DOHH2 (cell line): Measurements from ENCODE around the gene MUC5B.

ENCODE experiments used
- H3F3A ChIP-seq: fragments of 200-600 bp; sonication (generic), shearing (Covaris generic); 2 replicates; pipeline ENCODE4 v1.6.0; 2016; ENCODE audit warnings: antibody characterized with exemption, mild to moderate bottlenecking; ENCODE audit not compliant: control insufficient read depth, insufficient read depth
- H3K27ac ChIP-seq: fragments of 200-600 bp; sonication (generic); 2 replicates; pipeline ENCODE4 v1.5.1; 2014; ENCODE audit warnings: low read depth, mild to moderate bottlenecking, low read length, moderate library complexity
- H3K27me3 ChIP-seq: fragments of 200-600 bp; sonication (generic); 2 replicates; pipeline ENCODE4 v1.6.1; 2014; ENCODE audit warnings: mild to moderate bottlenecking, low read length, mixed read lengths; ENCODE audit not compliant: control insufficient read depth
- H3K36me3 ChIP-seq: fragments of 200-600 bp; sonication (generic); 2 replicates; pipeline ENCODE4 v1.6.1; 2014; ENCODE audit warnings: mild to moderate bottlenecking, low read length, moderate library complexity, mixed read lengths; ENCODE audit not compliant: control insufficient read depth
- H3K4me1 ChIP-seq: fragments of 200-600 bp; sonication (generic); 2 replicates; pipeline ENCODE4 v1.6.1; 2014; ENCODE audit warnings: mild to moderate bottlenecking, low read length, mixed read lengths; ENCODE audit not compliant: control insufficient read depth
- H3K4me2 ChIP-seq: fragments of 200-600 bp; sonication (generic); 2 replicates; pipeline ENCODE4 v1.6.0; 2014; ENCODE audit warnings: mild to moderate bottlenecking, low read length, moderate library complexity
- H3K4me3 ChIP-seq: fragments of 200-600 bp; sonication (generic); 2 replicates; pipeline ENCODE4 v1.5.1; 2014; ENCODE audit warnings: mild to moderate bottlenecking, low read length, mixed read lengths
- H3K79me2 ChIP-seq: fragments of 200-600 bp; sonication (generic); 2 replicates; pipeline ENCODE4 v1.6.1; 2014; ENCODE audit warnings: mild to moderate bottlenecking, low read length, mixed read lengths; ENCODE audit not compliant: control insufficient read depth
- H3K9me2 ChIP-seq: fragments of 200-600 bp; sonication (generic); replicated peaks from 2 replicates; pipeline ENCODE4 v1.6.1; 2014; ENCODE audit warnings: mild to moderate bottlenecking, low read length, mixed read lengths; ENCODE audit not compliant: control insufficient read depth
- H3K9me3 ChIP-seq: fragments of 200-600 bp; sonication (generic); 2 replicates; pipeline ENCODE4 v1.6.1; 2014; ENCODE audit warnings: antibody characterized with exemption, low read length, mixed read lengths; ENCODE audit not compliant: control insufficient read depth, insufficient read depth
- H4K20me1 ChIP-seq: fragments of 200-600 bp; sonication (generic); 2 replicates; pipeline ENCODE4 v1.6.0; 2014; ENCODE audit warnings: low read depth, mild to moderate bottlenecking, antibody characterized with exemption, low read length, moderate library complexity; ENCODE audit not compliant: control insufficient read depth, insufficient read depth
- EZH2phosphoT487 ChIP-seq: fragments of 200-600 bp; sonication (generic); IDR thresholded peaks from 2 replicates; pipeline ENCODE4 v1.6.1; 2017; ENCODE audit warnings: borderline replicate concordance, mild to moderate bottlenecking, antibody characterized with exemption, low read length, moderate library complexity, mixed read lengths
- TF ChIP-seq, protein P1 (sequence below): fragments of 200-600 bp; sonication (generic); IDR thresholded peaks from one replicate; pipeline ENCODE4 v1.5.1; 2014; ENCODE audit warnings: antibody characterized with exemption, mild to moderate bottlenecking, low read depth, low read length; ENCODE audit not compliant: poor library complexity, severe bottlenecking

The MUC5B gene

DNA sequence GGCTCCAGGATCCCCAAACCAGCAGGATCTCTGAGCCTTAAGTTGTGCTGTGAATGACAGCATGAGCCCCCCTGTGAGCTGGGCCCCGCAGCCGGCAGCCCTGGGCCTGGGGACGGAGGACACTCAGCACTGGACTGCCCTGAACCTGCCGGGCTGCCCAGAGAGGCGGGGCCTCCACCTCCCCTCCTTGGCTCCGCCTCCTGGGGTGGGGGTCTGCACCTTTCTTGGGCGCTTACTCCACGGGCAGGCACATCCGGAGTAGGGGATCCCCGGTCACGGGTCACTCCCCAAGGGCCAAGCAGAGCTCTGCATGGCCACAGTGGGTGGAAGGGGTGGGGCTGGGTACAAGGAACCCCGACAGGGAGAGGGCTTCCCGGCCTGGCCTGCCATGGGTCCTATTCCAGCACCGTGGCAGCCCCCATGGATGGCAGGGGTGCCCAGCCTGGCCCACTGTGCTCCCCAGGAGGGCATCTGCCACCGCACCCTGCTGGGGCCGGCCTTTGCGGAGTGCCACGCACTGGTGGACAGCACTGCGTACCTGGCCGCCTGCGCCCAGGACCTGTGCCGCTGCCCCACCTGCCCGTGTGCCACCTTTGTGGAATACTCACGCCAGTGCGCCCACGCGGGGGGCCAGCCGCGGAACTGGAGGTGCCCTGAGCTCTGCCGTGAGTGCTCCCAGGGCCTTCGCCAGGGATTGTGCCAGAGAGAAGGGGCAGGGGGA is 5.4 kb downstream of the MUC5B start:
- H3K4me3 ChIP-seq, result no peak overlapping the region
- H3K36me3 ChIP-seq, result no peaks in the 10 kb centered on the region
- TF ChIP-seq EZH2phosphoT487, result no peak
- TF ChIP-seq, protein P1, sequence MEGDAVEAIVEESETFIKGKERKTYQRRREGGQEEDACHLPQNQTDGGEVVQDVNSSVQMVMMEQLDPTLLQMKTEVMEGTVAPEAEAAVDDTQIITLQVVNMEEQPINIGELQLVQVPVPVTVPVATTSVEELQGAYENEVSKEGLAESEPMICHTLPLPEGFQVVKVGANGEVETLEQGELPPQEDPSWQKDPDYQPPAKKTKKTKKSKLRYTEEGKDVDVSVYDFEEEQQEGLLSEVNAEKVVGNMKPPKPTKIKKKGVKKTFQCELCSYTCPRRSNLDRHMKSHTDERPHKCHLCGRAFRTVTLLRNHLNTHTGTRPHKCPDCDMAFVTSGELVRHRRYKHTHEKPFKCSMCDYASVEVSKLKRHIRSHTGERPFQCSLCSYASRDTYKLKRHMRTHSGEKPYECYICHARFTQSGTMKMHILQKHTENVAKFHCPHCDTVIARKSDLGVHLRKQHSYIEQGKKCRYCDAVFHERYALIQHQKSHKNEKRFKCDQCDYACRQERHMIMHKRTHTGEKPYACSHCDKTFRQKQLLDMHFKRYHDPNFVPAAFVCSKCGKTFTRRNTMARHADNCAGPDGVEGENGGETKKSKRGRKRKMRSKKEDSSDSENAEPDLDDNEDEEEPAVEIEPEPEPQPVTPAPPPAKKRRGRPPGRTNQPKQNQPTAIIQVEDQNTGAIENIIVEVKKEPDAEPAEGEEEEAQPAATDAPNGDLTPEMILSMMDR, result no peak
- H3K9me3 ChIP-seq, result no peaks in the 10 kb centered on the region
- H3K4me1 ChIP-seq, result no peaks in the 10 kb centered on the region
- H3K27ac ChIP-seq, result no peak overlapping the region
- no peaks in the 10 kb centered on the region for H3K27me3 ChIP-seq
- H3K79me2 ChIP-seq, result no peaks in the 10 kb centered on the region
- no peak overlapping the region for H3K4me2 ChIP-seq
- no peaks in the 10 kb centered on the region for H4K20me1 ChIP-seq
- no peaks in the 10 kb centered on the region for H3F3A ChIP-seq
- no peaks in the 10 kb centered on the region for H3K9me2 ChIP-seq

DNA sequence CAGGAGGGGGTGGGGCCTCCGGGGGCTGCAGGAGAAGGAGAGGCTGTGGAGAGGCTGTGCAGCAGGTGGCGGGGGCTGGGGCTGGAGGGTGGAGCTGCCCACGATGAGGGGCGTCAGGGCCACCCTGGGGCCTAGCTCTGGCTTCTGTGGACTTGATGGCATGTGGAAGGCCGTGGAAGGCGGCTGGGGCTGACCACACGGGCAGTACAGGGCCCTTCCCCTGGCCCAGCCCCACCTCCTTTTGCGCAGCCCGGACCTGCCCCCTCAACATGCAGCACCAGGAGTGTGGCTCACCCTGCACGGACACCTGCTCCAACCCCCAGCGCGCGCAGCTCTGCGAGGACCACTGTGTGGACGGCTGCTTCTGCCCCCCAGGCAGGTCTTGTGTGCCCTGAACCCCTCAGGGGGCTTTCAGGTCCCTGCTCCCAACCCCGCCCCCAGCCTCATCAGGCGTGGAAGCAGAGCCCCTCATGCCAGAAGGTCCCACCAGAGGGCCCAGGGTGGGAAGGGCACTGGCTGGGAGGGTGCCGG is 6.1 kb downstream of the MUC5B start:
- H3K9me2 ChIP-seq, result no peaks in the 10 kb centered on the region
- no peaks in the 10 kb centered on the region for H3K27me3 ChIP-seq
- no peak overlapping the region for H3K4me2 ChIP-seq
- TF ChIP-seq, protein P1, result no peak
- TF ChIP-seq EZH2phosphoT487, result no peak
- H3K27ac ChIP-seq, result no peak overlapping the region
- no peaks in the 10 kb centered on the region for H3K4me1 ChIP-seq
- H3F3A ChIP-seq, result no peaks in the 10 kb centered on the region
- no peak overlapping the region for H3K4me3 ChIP-seq
- H4K20me1 ChIP-seq, result no peaks in the 10 kb centered on the region
- H3K79me2 ChIP-seq, result no peaks in the 10 kb centered on the region
- H3K9me3 ChIP-seq, result no peaks in the 10 kb centered on the region
- H3K36me3 ChIP-seq, result no peaks in the 10 kb centered on the region

DNA sequence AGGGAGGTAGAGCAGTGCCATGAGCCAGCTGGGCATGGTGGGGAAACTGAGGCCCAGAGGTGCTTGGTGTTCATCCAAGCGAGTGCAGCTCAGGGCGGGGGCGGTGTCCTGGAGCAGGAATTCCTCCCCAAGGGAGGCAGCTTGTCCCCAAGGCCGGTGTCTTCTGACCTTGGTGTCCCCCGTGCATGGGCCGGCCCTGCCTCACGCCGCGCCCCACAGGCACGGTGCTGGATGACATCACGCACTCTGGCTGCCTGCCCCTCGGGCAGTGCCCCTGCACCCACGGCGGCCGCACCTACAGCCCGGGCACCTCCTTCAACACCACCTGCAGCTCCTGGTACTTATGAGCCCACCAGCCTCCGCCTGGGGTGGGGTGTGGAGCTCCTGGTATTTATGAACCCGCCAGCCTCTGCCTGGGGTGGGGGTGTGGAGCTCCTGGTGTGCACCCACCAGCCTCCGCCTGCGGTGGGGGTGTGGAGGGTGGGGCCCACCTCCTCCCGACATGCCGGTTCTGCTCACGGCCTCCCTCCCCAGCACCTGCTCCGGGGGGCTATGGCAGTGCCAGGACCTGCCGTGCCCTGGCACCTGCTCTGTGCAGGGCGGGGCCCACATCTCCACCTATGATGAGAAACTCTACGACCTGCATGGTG is 6.7 kb downstream of the MUC5B start:
- Histone ChIP-seq H3K9me3 (no peaks in the 10 kb centered on the region), H3K4me3 (no peak overlapping the region), H3K27ac (no peak overlapping the region), H3K27me3 (no peaks in the 10 kb centered on the region), H3K4me2 (no peak overlapping the region), H4K20me1 (no peaks in the 10 kb centered on the region), H3K9me2 (no peaks in the 10 kb centered on the region), H3K36me3 (no peaks in the 10 kb centered on the region), H3F3A (no peaks in the 10 kb centered on the region), H3K79me2 (no peaks in the 10 kb centered on the region), H3K4me1 (no peaks in the 10 kb centered on the region)
- TF ChIP-seq, protein P1, result no peak
- no peak for TF ChIP-seq EZH2phosphoT487
